ENCODE measurements around the gene FBXL13.
"Not testable (repeated sequence)": the region's sequence is repeated elsewhere in the genome, so short reads cannot be mapped to it uniquely, and the experiment has no call there.

Gene FBXL13

DNA sequence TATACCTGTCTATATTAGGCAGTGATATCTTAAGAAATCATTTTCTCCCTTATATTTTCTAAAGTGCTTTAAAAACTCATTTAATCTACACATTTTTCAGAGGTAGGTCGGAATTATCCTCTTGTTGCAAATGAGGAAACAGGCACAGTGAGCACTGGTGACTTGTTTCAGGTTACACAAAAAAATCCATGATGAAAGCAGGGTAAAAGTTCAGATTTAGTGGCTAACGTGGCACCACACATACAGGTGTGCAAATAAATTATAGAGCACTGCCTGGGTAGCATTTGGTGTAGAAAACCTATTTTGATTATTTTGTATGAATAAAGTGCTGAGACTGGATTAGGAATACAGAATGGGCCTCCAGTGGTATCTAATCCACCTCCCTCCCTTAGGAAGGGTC, 26.9 kb upstream of the FBXL13 start:
- H3K9me2 ChIP-seq (ENCODE audit: low read depth, low read length): no peaks in the 10 kb centered on the region
- TF ChIP-seq, protein P1, sequence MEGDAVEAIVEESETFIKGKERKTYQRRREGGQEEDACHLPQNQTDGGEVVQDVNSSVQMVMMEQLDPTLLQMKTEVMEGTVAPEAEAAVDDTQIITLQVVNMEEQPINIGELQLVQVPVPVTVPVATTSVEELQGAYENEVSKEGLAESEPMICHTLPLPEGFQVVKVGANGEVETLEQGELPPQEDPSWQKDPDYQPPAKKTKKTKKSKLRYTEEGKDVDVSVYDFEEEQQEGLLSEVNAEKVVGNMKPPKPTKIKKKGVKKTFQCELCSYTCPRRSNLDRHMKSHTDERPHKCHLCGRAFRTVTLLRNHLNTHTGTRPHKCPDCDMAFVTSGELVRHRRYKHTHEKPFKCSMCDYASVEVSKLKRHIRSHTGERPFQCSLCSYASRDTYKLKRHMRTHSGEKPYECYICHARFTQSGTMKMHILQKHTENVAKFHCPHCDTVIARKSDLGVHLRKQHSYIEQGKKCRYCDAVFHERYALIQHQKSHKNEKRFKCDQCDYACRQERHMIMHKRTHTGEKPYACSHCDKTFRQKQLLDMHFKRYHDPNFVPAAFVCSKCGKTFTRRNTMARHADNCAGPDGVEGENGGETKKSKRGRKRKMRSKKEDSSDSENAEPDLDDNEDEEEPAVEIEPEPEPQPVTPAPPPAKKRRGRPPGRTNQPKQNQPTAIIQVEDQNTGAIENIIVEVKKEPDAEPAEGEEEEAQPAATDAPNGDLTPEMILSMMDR (IDR thresholded peaks at IDR 0.05; ENCODE audit: low read length): no peak
- TF ChIP-seq EZH2 (IDR thresholded peaks at IDR 0.05; ENCODE audit: borderline replicate concordance, low read length): no peak
- no peak overlapping the region for H2AFZ ChIP-seq (ENCODE audit: low read length)
- no peak overlapping the region for H3K9ac ChIP-seq (ENCODE audit: low read length)
- no peaks in the 10 kb centered on the region for H3K27me3 ChIP-seq (ENCODE audit: insufficient read depth, low read length)
- peaks cover 78% of the 10 kb centered on the region for H3K36me3 ChIP-seq (ENCODE audit: insufficient read depth, low read length)
- H4K20me1 ChIP-seq (ENCODE audit: insufficient read depth, low read length): no peaks in the 10 kb centered on the region
- H3F3A ChIP-seq (ENCODE audit: insufficient read depth, low read length): peaks cover under 1% of the 10 kb centered on the region; the same call in 1 of the 2 replicates
- H3K9me3 ChIP-seq (ENCODE audit: low read length): no peaks in the 10 kb centered on the region
- no peak overlapping the region for H3K4me2 ChIP-seq (ENCODE audit: low read length)
- H3K27ac ChIP-seq (ENCODE audit: low read depth, low read length, poor library complexity, severe bottlenecking): no peak overlapping the region
- no peaks in the 10 kb centered on the region for H3K4me1 ChIP-seq (ENCODE audit: insufficient read depth, low read length, severe bottlenecking)
- no peak overlapping the region for H3K4me3 ChIP-seq (ENCODE audit: low read depth, low read length, poor library complexity, severe bottlenecking)
- no peaks in the 10 kb centered on the region for H3K79me2 ChIP-seq (ENCODE audit: insufficient read depth, low read length)

DNA sequence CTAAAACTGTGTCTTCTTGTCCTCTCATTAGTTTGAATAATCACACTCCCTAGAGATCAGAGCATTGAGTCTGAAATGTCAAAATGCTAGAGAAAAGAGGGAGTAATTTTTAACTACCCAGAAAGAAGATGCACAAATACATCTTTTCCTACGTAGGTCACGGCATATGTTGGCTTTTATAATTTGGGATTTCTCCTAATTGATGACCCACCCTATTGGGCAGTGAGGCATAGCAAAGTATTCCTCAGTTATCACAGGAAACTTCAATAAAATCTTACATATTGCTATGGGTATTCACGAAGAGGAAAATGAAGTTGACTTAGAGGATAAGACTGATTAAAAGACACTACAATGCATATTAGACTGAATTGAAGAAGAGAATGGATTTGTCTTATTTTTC, 25.8 kb upstream of the FBXL13 start:
- Histone ChIP-seq H3K27ac (ENCODE audit: low read depth, low read length, poor library complexity, severe bottlenecking) (no peak overlapping the region), H3K36me3 (ENCODE audit: insufficient read depth, low read length) (peaks cover 77% of the 10 kb centered on the region), H3K9me2 (ENCODE audit: low read depth, low read length) (no peaks in the 10 kb centered on the region), H3K4me2 (ENCODE audit: low read length) (no peak overlapping the region), H3K4me1 (ENCODE audit: insufficient read depth, low read length, severe bottlenecking) (no peaks in the 10 kb centered on the region), H4K20me1 (ENCODE audit: insufficient read depth, low read length) (no peaks in the 10 kb centered on the region), H3K27me3 (ENCODE audit: insufficient read depth, low read length) (no peaks in the 10 kb centered on the region), H3K4me3 (ENCODE audit: low read depth, low read length, poor library complexity, severe bottlenecking) (no peak overlapping the region), H3K9me3 (ENCODE audit: low read length) (no peaks in the 10 kb centered on the region), H3K79me2 (ENCODE audit: insufficient read depth, low read length) (no peaks in the 10 kb centered on the region), H2AFZ (ENCODE audit: low read length) (no peak overlapping the region), H3K9ac (ENCODE audit: low read length) (no peak overlapping the region), H3F3A (ENCODE audit: insufficient read depth, low read length) (peaks cover 5% of the 10 kb centered on the region; the same call in 1 of the 2 replicates)
- TF ChIP-seq, protein P1 (IDR thresholded peaks at IDR 0.05; ENCODE audit: low read length): no peak
- no peak for TF ChIP-seq EZH2 (IDR thresholded peaks at IDR 0.05; ENCODE audit: borderline replicate concordance, low read length)

DNA sequence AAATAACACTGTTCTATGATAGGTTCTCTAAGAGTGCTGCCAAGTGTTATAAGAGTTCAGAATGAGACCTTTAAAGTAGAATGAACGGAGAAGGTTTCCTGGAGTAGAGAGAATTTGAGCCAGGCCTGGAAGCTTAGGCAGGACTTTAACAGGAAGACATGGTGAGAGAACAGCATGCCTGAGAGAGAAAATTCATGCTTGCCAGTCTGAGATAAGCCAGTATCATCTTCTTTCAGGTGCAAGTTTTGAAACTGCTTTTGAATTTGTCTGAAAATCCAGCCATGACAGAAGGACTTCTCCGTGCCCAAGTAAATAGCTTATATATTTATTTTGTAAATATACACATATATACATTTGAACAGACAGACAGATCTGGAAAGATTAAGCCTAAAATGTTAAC, 22.4 kb upstream of the FBXL13 start:
- Histone ChIP-seq H3K27ac (ENCODE audit: low read depth, low read length, poor library complexity, severe bottlenecking) (no peak overlapping the region), H2AFZ (ENCODE audit: low read length) (no peak overlapping the region), H3K9me3 (ENCODE audit: low read length) (no peaks in the 10 kb centered on the region), H3K9me2 (ENCODE audit: low read depth, low read length) (no peaks in the 10 kb centered on the region), H3K27me3 (ENCODE audit: insufficient read depth, low read length) (no peaks in the 10 kb centered on the region), H3K79me2 (ENCODE audit: insufficient read depth, low read length) (no peaks in the 10 kb centered on the region), H3K36me3 (ENCODE audit: insufficient read depth, low read length) (peaks cover 60% of the 10 kb centered on the region), H4K20me1 (ENCODE audit: insufficient read depth, low read length) (no peaks in the 10 kb centered on the region), H3K4me2 (ENCODE audit: low read length) (no peak overlapping the region), H3K4me3 (ENCODE audit: low read depth, low read length, poor library complexity, severe bottlenecking) (no peak overlapping the region), H3F3A (ENCODE audit: insufficient read depth, low read length) (peaks cover 10% of the 10 kb centered on the region), H3K4me1 (ENCODE audit: insufficient read depth, low read length, severe bottlenecking) (no peaks in the 10 kb centered on the region), H3K9ac (ENCODE audit: low read length) (no peak overlapping the region)
- TF ChIP-seq, protein P1 (IDR thresholded peaks at IDR 0.05; ENCODE audit: low read length): no peak
- TF ChIP-seq EZH2 (IDR thresholded peaks at IDR 0.05; ENCODE audit: borderline replicate concordance, low read length): no peak

DNA sequence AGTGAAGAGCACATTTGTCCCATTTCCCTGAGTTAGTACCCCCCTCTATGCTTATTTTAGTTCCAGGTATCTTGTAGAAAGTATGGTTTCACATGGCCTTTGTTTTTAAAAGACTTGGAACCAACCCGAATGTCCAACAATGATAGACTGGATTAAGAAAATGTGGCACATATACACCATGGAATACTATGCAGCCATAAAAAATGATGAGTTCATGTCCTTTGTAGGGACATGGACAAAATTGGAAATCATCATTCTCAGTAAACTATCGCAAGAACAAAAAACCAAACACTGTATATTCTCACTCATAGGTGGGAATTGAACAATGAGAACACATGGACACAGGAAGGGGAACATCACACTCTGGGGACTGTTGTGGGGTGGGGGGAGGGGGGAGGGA, 21.0 kb upstream of the FBXL13 start:
- H2AFZ ChIP-seq (ENCODE audit: low read length); H3K4me2 ChIP-seq (ENCODE audit: low read length); H3K9me2 ChIP-seq (ENCODE audit: low read depth, low read length); H3K79me2 ChIP-seq (ENCODE audit: insufficient read depth, low read length); H3K9ac ChIP-seq (ENCODE audit: low read length); H3K27me3 ChIP-seq (ENCODE audit: insufficient read depth, low read length); H3K4me3 ChIP-seq (ENCODE audit: low read depth, low read length, poor library complexity, severe bottlenecking); H3K27ac ChIP-seq (ENCODE audit: low read depth, low read length, poor library complexity, severe bottlenecking); H3F3A ChIP-seq (ENCODE audit: insufficient read depth, low read length); H3K4me1 ChIP-seq (ENCODE audit: insufficient read depth, low read length, severe bottlenecking); H3K9me3 ChIP-seq (ENCODE audit: low read length); H4K20me1 ChIP-seq (ENCODE audit: insufficient read depth, low read length): not testable (repeated sequence)
- peaks cover 54% of the 10 kb centered on the region for H3K36me3 ChIP-seq (ENCODE audit: insufficient read depth, low read length)
